ENCODE results near the gene INTS6.

The INTS6 gene

DNA sequence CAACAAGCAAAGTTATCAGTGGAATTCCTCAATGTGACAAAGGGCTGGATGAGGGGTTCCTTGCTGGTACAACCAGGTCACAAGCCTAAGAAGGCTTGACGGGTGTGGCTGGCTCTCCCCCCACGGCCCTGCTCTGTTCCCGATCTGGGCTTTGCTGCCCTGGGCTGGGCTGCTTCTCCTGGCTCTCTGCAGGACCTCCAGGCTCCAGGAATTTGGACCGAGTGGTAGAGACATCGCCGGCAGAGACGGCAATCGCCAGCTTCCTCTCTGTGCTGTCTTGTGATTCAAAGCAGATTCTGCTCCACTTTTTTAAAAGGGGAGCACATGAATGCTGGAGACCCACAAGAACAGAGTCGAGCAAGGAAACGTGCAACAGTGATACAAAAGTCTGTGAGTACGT lies 113.5 kb downstream of the INTS6 start, which contains the start of gene SERPINE3:
Gene SERPINE3 (plus strand): TSS at position 338 of the 400 bp plus-strand sequence. CDS start 1,401 bp downstream, outside the sequence.
- TF ChIP-seq SNAI2 (CRISPR knock-in tag; IDR thresholded peaks at IDR 0.05) (no peak), CSDC2 (CRISPR knock-in tag; IDR thresholded peaks at IDR 0.05) (no peak), ESRRG (CRISPR knock-in tag; IDR thresholded peaks at IDR 0.05) (no peak), ISL1 (CRISPR knock-in tag; IDR thresholded peaks at IDR 0.05) (no peak)
- TF ChIP-seq, protein P1, sequence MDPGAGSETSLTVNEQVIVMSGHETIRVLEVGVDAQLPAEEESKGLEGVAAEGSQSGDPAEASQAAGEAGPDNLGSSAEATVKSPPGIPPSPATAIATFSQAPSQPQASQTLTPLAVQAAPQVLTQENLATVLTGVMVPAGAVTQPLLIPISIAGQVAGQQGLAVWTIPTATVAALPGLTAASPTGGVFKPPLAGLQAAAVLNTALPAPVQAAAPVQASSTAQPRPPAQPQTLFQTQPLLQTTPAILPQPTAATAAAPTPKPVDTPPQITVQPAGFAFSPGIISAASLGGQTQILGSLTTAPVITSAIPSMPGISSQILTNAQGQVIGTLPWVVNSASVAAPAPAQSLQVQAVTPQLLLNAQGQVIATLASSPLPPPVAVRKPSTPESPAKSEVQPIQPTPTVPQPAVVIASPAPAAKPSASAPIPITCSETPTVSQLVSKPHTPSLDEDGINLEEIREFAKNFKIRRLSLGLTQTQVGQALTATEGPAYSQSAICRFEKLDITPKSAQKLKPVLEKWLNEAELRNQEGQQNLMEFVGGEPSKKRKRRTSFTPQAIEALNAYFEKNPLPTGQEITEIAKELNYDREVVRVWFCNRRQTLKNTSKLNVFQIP (CRISPR knock-in tag; IDR thresholded peaks at IDR 0.05; ENCODE audit: borderline replicate concordance, low read depth), result no peak
- no peak for ATAC-seq

DNA sequence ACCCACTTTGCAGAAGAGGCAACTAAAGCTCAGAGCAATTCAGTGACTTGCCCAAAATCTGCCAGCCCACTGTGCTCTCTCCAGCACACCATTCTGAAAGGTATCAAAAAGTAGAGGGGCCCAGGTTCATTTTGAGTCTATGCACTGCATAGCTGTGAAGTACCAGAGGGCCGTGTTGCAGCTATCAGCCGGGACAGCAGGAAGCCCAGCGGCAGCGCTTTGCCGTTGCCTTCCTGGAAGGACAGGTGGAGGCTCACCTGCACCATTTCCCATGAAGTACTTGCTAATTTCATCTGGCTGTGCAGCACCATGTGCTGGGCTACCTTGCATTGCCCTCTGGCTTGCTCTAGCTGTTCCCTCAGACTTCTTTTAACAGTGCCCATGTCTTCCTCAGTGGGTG lies 116.1 kb downstream of the INTS6 start:
- no peak for TF ChIP-seq ZC3H10 (CRISPR knock-in tag; IDR thresholded peaks at IDR 0.05)
- no peak for TF ChIP-seq BACH2 (CRISPR knock-in tag; IDR thresholded peaks at IDR 0.05; ENCODE audit: borderline replicate concordance)
- no peak for TF ChIP-seq TCF4 (CRISPR knock-in tag; IDR thresholded peaks at IDR 0.05; ENCODE audit: borderline replicate concordance)
- TF ChIP-seq, protein P2, sequence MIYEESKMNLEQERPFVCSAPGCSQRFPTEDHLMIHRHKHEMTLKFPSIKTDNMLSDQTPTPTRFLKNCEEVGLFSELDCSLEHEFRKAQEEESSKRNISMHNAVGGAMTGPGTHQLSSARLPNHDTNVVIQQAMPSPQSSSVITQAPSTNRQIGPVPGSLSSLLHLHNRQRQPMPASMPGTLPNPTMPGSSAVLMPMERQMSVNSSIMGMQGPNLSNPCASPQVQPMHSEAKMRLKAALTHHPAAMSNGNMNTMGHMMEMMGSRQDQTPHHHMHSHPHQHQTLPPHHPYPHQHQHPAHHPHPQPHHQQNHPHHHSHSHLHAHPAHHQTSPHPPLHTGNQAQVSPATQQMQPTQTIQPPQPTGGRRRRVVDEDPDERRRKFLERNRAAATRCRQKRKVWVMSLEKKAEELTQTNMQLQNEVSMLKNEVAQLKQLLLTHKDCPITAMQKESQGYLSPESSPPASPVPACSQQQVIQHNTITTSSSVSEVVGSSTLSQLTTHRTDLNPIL (CRISPR knock-in tag; IDR thresholded peaks at IDR 0.05; ENCODE audit: low read depth), result no peak
- TF ChIP-seq OSR1 (CRISPR knock-in tag; IDR thresholded peaks at IDR 0.05), result no peak
- no peak for TF ChIP-seq ZFP3 (CRISPR knock-in tag; IDR thresholded peaks at IDR 0.05)
- TF ChIP-seq ZNF565 (CRISPR knock-in tag; conservative IDR thresholded peaks at IDR 0.05; ENCODE audit: low read depth), result no peak
- no peak for TF ChIP-seq ZNF8 (CRISPR knock-in tag; IDR thresholded peaks at IDR 0.05)
- no peak for TF ChIP-seq ZNF70 (CRISPR knock-in tag; IDR thresholded peaks at IDR 0.05)
- TF ChIP-seq, protein P1 (CRISPR knock-in tag; IDR thresholded peaks at IDR 0.05; ENCODE audit: borderline replicate concordance, low read depth), result no peak
- no peak for TF ChIP-seq ESRRG (CRISPR knock-in tag; IDR thresholded peaks at IDR 0.05)
- no peak for TF ChIP-seq ZFP30 (CRISPR knock-in tag; IDR thresholded peaks at IDR 0.05)
- TF ChIP-seq SNAI2 (CRISPR knock-in tag; IDR thresholded peaks at IDR 0.05), result no peak
- TF ChIP-seq GLIS3 (CRISPR knock-in tag; IDR thresholded peaks at IDR 0.05), result no peak
- TF ChIP-seq, protein P3, sequence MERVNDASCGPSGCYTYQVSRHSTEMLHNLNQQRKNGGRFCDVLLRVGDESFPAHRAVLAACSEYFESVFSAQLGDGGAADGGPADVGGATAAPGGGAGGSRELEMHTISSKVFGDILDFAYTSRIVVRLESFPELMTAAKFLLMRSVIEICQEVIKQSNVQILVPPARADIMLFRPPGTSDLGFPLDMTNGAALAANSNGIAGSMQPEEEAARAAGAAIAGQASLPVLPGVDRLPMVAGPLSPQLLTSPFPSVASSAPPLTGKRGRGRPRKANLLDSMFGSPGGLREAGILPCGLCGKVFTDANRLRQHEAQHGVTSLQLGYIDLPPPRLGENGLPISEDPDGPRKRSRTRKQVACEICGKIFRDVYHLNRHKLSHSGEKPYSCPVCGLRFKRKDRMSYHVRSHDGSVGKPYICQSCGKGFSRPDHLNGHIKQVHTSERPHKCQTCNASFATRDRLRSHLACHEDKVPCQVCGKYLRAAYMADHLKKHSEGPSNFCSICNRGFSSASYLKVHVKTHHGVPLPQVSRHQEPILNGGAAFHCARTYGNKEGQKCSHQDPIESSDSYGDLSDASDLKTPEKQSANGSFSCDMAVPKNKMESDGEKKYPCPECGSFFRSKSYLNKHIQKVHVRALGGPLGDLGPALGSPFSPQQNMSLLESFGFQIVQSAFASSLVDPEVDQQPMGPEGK (CRISPR knock-in tag; IDR thresholded peaks at IDR 0.05; ENCODE audit: borderline replicate concordance), result no peak
- TF ChIP-seq ISL1 (CRISPR knock-in tag; IDR thresholded peaks at IDR 0.05), result no peak
- TF ChIP-seq RARB (CRISPR knock-in tag; IDR thresholded peaks at IDR 0.05), result no peak
- TF ChIP-seq, protein P4, sequence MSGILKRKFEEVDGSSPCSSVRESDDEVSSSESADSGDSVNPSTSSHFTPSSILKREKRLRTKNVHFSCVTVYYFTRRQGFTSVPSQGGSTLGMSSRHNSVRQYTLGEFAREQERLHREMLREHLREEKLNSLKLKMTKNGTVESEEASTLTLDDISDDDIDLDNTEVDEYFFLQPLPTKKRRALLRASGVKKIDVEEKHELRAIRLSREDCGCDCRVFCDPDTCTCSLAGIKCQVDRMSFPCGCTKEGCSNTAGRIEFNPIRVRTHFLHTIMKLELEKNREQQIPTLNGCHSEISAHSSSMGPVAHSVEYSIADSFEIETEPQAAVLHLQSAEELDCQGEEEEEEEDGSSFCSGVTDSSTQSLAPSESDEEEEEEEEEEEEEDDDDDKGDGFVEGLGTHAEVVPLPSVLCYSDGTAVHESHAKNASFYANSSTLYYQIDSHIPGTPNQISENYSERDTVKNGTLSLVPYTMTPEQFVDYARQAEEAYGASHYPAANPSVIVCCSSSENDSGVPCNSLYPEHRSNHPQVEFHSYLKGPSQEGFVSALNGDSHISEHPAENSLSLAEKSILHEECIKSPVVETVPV (CRISPR knock-in tag; IDR thresholded peaks at IDR 0.05), result no peak
- TF ChIP-seq, protein P5, sequence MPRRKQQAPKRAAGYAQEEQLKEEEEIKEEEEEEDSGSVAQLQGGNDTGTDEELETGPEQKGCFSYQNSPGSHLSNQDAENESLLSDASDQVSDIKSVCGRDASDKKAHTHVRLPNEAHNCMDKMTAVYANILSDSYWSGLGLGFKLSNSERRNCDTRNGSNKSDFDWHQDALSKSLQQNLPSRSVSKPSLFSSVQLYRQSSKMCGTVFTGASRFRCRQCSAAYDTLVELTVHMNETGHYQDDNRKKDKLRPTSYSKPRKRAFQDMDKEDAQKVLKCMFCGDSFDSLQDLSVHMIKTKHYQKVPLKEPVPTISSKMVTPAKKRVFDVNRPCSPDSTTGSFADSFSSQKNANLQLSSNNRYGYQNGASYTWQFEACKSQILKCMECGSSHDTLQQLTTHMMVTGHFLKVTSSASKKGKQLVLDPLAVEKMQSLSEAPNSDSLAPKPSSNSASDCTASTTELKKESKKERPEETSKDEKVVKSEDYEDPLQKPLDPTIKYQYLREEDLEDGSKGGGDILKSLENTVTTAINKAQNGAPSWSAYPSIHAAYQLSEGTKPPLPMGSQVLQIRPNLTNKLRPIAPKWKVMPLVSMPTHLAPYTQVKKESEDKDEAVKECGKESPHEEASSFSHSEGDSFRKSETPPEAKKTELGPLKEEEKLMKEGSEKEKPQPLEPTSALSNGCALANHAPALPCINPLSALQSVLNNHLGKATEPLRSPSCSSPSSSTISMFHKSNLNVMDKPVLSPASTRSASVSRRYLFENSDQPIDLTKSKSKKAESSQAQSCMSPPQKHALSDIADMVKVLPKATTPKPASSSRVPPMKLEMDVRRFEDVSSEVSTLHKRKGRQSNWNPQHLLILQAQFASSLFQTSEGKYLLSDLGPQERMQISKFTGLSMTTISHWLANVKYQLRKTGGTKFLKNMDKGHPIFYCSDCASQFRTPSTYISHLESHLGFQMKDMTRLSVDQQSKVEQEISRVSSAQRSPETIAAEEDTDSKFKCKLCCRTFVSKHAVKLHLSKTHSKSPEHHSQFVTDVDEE (CRISPR knock-in tag; IDR thresholded peaks at IDR 0.05), result no peak
- ATAC-seq, result no peak

DNA sequence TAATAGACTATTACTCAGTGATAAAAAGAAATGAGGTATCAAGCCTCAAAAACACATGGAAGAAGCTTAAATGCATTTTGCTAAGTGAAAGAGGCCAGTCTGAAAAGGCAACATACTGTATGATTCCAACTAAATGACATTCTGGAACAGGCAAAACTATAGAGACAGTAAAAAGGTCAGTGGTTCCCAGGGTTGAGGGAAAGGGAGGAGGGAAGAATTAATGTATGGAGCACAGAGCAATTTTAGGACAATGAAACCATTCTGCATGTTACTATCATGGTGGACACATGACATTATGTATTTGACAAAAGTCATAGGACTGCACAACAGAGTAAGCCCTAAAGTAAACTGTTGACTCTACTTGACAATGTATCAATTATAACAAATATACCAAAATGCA lies 119.0 kb downstream of the INTS6 start:
- ATAC-seq, result no peak

More for the DNA sequence above, 119.0 kb downstream of the INTS6 start:
- TF ChIP-seq ZNF70 (CRISPR knock-in tag; IDR thresholded peaks at IDR 0.05) (no peak), ZFP30 (CRISPR knock-in tag; IDR thresholded peaks at IDR 0.05) (no peak), ESRRG (CRISPR knock-in tag; IDR thresholded peaks at IDR 0.05) (no peak), TCF4 (CRISPR knock-in tag; IDR thresholded peaks at IDR 0.05; ENCODE audit: borderline replicate concordance) (no peak), ARNTL (CRISPR knock-in tag; IDR thresholded peaks at IDR 0.05; ENCODE audit: borderline replicate concordance, low read depth) (no peak), GLIS3 (CRISPR knock-in tag; IDR thresholded peaks at IDR 0.05) (no peak), RARB (CRISPR knock-in tag; IDR thresholded peaks at IDR 0.05) (no peak), ZFP3 (CRISPR knock-in tag; IDR thresholded peaks at IDR 0.05) (no peak), ISL1 (CRISPR knock-in tag; IDR thresholded peaks at IDR 0.05) (no peak), PPARA (CRISPR knock-in tag; IDR thresholded peaks at IDR 0.05; ENCODE audit: borderline replicate concordance) (no peak), CSDC2 (CRISPR knock-in tag; IDR thresholded peaks at IDR 0.05) (no peak)
- TF ChIP-seq, protein P3 (CRISPR knock-in tag; IDR thresholded peaks at IDR 0.05; ENCODE audit: borderline replicate concordance), result no peak
- TF ChIP-seq, protein P1 (CRISPR knock-in tag; IDR thresholded peaks at IDR 0.05; ENCODE audit: borderline replicate concordance, low read depth), result no peak
